Measurements from ENCODE around the gene SLC22A15. TPM values are rescaled to one million over a fixed set of nuclear protein-coding genes. Genes with fewer than 3 reads are reported as not detected.
A peak's percentile ranks its signal among the peaks of the same experiment; 100 is the strongest.

Gene SLC22A15
- total RNA-seq, 3 donors from 2014 or later (not counting 1 experiment from before 2014, with no cell fraction given): 6.0 to 9.2 (median 6.3) TPM

DNA sequence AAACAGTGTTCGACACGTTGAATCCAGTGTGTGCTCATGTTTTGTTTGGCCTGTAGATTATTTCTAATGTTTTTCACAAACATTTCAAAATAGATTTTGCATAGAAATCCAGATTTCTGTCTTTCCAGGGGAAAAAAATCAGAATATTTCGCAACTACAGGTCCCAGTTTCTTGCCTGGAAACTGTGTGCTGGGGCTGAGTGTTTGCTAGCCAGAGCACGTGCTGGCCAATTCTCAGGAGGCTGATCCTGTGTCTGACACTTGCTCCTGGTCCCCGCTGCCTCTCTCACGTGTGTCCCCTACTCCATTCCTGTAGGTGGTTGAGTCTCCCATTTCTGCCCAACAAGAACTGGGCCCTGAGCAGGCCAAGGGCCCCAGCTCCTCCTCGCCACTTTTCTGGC is 137.3 kb downstream of the SLC22A15 start:
- Histone ChIP-seq H3K27ac (ENCODE audit: low read length) (no peak overlapping the region), H3K27me3 (ENCODE audit: control insufficient read depth, insufficient read depth, low read length) (no peaks in the 10 kb centered on the region), H3K9me3 (ENCODE audit: control insufficient read depth, insufficient read depth, low read length) (no peaks in the 10 kb centered on the region), H3K36me3 (ENCODE audit: control insufficient read depth, insufficient read depth, low read length) (no peaks in the 10 kb centered on the region), H3K4me1 (ENCODE audit: control insufficient read depth, insufficient read depth, low read length) (no peaks in the 10 kb centered on the region), H3K4me3 (ENCODE audit: low read length) (no peak overlapping the region)
- H3K36me3 Mint-ChIP-seq: no peaks in the 10 kb centered on the region
- peaks cover 17 to 38% of the 10 kb centered on the region in 2 donors for H3K27me3 Mint-ChIP-seq (ENCODE audit: low read depth in 2 of 2)
- no peak for ATAC-seq
- H3K27ac Mint-ChIP-seq: no peak overlapping the region
- no peaks in the 10 kb centered on the region for H3K4me1 Mint-ChIP-seq
- TF ChIP-seq, protein P1, sequence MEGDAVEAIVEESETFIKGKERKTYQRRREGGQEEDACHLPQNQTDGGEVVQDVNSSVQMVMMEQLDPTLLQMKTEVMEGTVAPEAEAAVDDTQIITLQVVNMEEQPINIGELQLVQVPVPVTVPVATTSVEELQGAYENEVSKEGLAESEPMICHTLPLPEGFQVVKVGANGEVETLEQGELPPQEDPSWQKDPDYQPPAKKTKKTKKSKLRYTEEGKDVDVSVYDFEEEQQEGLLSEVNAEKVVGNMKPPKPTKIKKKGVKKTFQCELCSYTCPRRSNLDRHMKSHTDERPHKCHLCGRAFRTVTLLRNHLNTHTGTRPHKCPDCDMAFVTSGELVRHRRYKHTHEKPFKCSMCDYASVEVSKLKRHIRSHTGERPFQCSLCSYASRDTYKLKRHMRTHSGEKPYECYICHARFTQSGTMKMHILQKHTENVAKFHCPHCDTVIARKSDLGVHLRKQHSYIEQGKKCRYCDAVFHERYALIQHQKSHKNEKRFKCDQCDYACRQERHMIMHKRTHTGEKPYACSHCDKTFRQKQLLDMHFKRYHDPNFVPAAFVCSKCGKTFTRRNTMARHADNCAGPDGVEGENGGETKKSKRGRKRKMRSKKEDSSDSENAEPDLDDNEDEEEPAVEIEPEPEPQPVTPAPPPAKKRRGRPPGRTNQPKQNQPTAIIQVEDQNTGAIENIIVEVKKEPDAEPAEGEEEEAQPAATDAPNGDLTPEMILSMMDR (IDR thresholded peaks at IDR 0.05): no peak
- no peak for DNase-seq
- intact Hi-C loops (cut with micrococcal nuclease): no loop called here
- no peaks in the 10 kb centered on the region for H3K9me3 Mint-ChIP-seq
- 87% methylated on average over 5 of the region's 7 CpGs for WGBS (ENCODE audit: insufficient coverage)
- no peak overlapping the region for H3K4me3 Mint-ChIP-seq

DNA sequence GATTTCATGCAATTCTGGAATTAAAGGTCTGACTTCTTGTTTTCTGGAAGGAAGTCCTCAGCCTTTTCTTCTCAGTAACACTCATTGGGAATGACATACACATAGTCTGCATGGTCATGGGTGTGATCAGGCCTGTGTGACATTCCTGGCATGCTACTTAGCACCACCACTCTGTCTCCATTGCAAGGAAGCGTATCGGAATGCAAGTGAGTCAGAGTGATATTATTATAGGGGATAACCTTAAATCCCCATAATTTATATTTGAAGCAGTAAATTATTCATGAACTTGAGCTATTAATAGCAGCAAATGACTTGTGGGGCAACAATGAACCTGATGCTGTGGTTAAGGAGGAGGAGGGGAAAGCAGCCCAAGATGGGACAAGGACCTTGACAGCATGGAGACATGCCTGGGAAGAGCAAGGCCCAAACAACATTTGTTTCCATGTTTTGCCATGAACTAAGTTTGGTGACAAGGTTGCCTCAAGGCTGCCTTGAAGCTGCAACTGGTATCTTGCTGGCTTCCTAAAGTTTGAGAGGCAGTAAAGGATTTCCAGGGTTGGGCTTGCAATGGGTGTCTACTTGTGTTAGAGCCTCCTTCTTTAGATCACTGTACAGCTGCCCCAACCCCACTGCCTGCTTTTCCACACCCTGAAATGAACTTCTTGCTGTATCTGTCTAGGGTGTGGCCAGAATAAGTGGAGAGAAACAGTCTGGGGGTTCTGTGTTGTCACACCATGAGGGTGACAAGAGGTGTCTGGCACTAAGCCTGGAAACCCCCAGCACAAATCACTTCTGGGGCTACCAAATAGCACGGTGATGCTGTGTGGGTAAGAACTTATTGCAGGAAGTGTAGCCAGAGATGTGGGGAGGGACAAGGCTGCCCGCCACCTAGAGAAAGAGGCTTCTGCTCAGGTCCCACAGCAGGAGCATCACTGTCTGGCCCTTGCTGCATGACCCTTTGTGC is 139.4 kb downstream of the SLC22A15 start:
- ATAC-seq: peak; percentile 71 to 80 (median 78)
- H3K4me3 ChIP-seq (ENCODE audit: low read length): no peak overlapping the region
- no peaks in the 10 kb centered on the region for H3K27me3 ChIP-seq (ENCODE audit: control insufficient read depth, insufficient read depth, low read length)
- peaks cover 0 to 7% of the 10 kb centered on the region in 2 donors for H3K4me1 Mint-ChIP-seq
- H3K27ac Mint-ChIP-seq: peak overlapping the region in 1 of 2 donors; percentile 17
- intact Hi-C loops (cut with micrococcal nuclease): no loop called here
- TF ChIP-seq, protein P1 (IDR thresholded peaks at IDR 0.05): no peak
- H3K4me3 Mint-ChIP-seq: no peak overlapping the region
- no peaks in the 10 kb centered on the region for H3K9me3 Mint-ChIP-seq
- H3K9me3 ChIP-seq (ENCODE audit: control insufficient read depth, insufficient read depth, low read length): no peaks in the 10 kb centered on the region
- no peaks in the 10 kb centered on the region for H3K4me1 ChIP-seq (ENCODE audit: control insufficient read depth, insufficient read depth, low read length)
- no peaks in the 10 kb centered on the region for H3K36me3 ChIP-seq (ENCODE audit: control insufficient read depth, insufficient read depth, low read length)
- DNase-seq: no peak
- H3K36me3 Mint-ChIP-seq: no peaks in the 10 kb centered on the region
- H3K27me3 Mint-ChIP-seq (ENCODE audit: low read depth in 2 of 2): peaks cover 19 to 38% of the 10 kb centered on the region in 2 donors
- 64% methylated on average over 2 of the region's 4 CpGs for whole genome bisulfite sequencing (ENCODE audit: insufficient coverage)
- no peak overlapping the region for H3K27ac ChIP-seq (ENCODE audit: low read length)

DNA sequence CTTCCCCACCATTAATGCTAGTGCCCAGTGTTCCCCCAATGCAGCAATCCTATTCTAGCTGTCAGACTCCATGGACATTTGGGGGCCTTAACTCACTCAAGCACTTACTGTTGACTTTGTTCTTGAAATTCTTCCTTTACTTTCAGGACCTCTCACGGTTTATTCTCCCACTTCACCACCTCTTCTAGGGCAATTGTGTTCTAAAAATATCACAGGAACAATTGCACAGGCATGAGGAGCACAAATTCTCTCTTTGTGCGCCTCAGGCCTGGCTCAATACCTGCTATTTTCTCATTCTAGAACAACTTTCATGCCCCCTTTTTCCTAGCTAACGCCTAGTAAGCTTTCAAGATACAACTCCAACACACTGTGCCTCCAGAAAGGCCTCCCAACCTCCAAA is 142.2 kb downstream of the SLC22A15 start:
- Histone ChIP-seq H3K4me1 (ENCODE audit: control insufficient read depth, insufficient read depth, low read length) (no peaks in the 10 kb centered on the region), H3K27ac (ENCODE audit: low read length) (no peak overlapping the region), H3K27me3 (ENCODE audit: control insufficient read depth, insufficient read depth, low read length) (no peaks in the 10 kb centered on the region), H3K4me3 (ENCODE audit: low read length) (no peak overlapping the region), H3K36me3 (ENCODE audit: control insufficient read depth, insufficient read depth, low read length) (no peaks in the 10 kb centered on the region), H3K9me3 (ENCODE audit: control insufficient read depth, insufficient read depth, low read length) (no peaks in the 10 kb centered on the region)
- Mint-ChIP-seq H3K27me3 (ENCODE audit: low read depth in 2 of 2) (peaks cover 11 to 21% of the 10 kb centered on the region in 2 donors), H3K4me1 (peaks cover 0 to 10% of the 10 kb centered on the region in 2 donors), H3K27ac (no peak overlapping the region), H3K9me3 (no peaks in the 10 kb centered on the region), H3K36me3 (no peaks in the 10 kb centered on the region), H3K4me3 (no peak overlapping the region)
- no peak for ATAC-seq
- DNase-seq: no peak
- TF ChIP-seq, protein P1 (IDR thresholded peaks at IDR 0.05): no peak
- intact Hi-C loops (cut with micrococcal nuclease): no loop called here
- 81% methylated on average over 3 of the region's 3 CpGs for WGBS (ENCODE audit: insufficient coverage)

Other genes starting within 250 kb of the SLC22A15 start
- not detected for gene CASQ2, start 207.8 kb upstream of the SLC22A15 start, total RNA-seq
- gene NHLH2, start 135.4 kb upstream of the SLC22A15 start, total RNA-seq: not detected
- not detected for gene MAB21L3, start 134.9 kb downstream of the SLC22A15 start, total RNA-seq